Peyer's patch (tissue), 4 donors: ENCODE results near the gene MRPL33.

Experiments used
- CTCF ChIP-seq, 6 experiments: fragments of 450-650 bp in 4 of 6; fragments of 200-600 bp in 2 of 6; sonication (generic) in 1 of 6; IDR thresholded peaks; one replicate each; pipeline ENCODE4 v1.5.1; 2017 to 2019; ENCODE audit warnings: antibody characterized with exemption in 6 of 6, mild to moderate bottlenecking in 3 of 6, moderate library complexity in 1 of 6
- POLR2A ChIP-seq, 2 donors: fragments of 450-650 bp; IDR thresholded peaks; one replicate each; pipeline ENCODE4 v1.5.1; 2017; ENCODE audit warnings: antibody characterized with exemption in 2 of 2, mild to moderate bottlenecking in 2 of 2, moderate library complexity in 2 of 2

- TF ChIP-seq CTCF (IDR thresholded peaks at IDR 0.05) (no peak), POLR2A (IDR thresholded peaks at IDR 0.05) (no peak)
Measured at GRCh38 chr2:27828305-27828704, 56.8 kb downstream of the MRPL33 start.
